ENCODE results near the gene ZNF346.

DNA sequence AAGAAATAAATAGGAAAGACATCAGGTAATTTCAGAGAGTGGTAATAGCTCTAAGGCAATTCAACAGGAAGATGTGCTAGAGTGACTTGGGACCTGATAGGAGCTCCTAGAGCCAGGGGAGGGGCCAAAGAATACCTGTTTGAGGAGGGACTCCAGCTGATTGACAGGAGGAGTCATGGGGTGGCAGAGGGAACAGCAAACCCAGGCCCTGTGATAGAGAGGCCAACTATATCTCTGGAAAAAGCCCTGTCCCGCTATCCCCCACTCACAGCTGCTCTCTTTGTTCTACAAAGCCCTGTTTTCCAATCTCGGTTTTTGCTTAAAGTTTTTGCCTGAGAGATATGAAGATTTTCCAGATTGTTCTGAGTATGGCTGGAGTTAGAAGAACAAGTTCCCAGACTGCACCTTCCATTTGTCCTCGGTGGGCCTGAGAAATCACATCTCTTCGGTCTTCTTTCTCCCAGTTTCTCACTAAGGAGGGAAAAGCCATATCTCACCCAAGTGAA, 102.0 kb downstream of the ZNF346 start:
- TF ChIP-seq, protein P1, sequence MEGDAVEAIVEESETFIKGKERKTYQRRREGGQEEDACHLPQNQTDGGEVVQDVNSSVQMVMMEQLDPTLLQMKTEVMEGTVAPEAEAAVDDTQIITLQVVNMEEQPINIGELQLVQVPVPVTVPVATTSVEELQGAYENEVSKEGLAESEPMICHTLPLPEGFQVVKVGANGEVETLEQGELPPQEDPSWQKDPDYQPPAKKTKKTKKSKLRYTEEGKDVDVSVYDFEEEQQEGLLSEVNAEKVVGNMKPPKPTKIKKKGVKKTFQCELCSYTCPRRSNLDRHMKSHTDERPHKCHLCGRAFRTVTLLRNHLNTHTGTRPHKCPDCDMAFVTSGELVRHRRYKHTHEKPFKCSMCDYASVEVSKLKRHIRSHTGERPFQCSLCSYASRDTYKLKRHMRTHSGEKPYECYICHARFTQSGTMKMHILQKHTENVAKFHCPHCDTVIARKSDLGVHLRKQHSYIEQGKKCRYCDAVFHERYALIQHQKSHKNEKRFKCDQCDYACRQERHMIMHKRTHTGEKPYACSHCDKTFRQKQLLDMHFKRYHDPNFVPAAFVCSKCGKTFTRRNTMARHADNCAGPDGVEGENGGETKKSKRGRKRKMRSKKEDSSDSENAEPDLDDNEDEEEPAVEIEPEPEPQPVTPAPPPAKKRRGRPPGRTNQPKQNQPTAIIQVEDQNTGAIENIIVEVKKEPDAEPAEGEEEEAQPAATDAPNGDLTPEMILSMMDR (conservative IDR thresholded peaks at IDR 0.05; ENCODE audit: low read depth, low read length), result no peak
- no peak for TF ChIP-seq EZH2 (IDR thresholded peaks at IDR 0.05; ENCODE audit: borderline replicate concordance, low read depth, low read length, poor library complexity, severe bottlenecking)

All from A673 (cell line).